Vagina (tissue), 2 donors: ENCODE data around the gene BAHD1.

Experiments
- CTCF ChIP-seq, 3 experiments: fragments of 450-650 bp in 2 of 3; fragments of 200-600 bp in 1 of 3; sonication (generic) in 1 of 3; IDR thresholded peaks; one replicate each; pipeline ENCODE4 v1.5.1; 2017 to 2019; ENCODE audit warnings: antibody characterized with exemption in 3 of 3, mild to moderate bottlenecking in 2 of 3, moderate library complexity in 2 of 3
- POLR2A ChIP-seq, 2 donors: fragments of 450-650 bp; IDR thresholded peaks; one replicate each; pipeline ENCODE4 v1.6.1; 2017; ENCODE audit warnings: antibody characterized with exemption in 2 of 2, mild to moderate bottlenecking in 2 of 2, moderate library complexity in 2 of 2
- POLR2AphosphoS5 ChIP-seq, 2 donors: sonication (generic); formaldehyde crosslinking; IDR thresholded peaks; one replicate each; pipeline ENCODE4 v1.9.0; 2017; ENCODE audit warnings: antibody characterized with exemption in 2 of 2, mild to moderate bottlenecking in 2 of 2, low read depth in 1 of 2; ENCODE audit not compliant: insufficient read depth in 1 of 2

GRCh38 chr15:40414816-40415215, 25.9 kb upstream of the BAHD1 start:
- TF ChIP-seq POLR2A (IDR thresholded peaks at IDR 0.05): no peak
- TF ChIP-seq CTCF (IDR thresholded peaks at IDR 0.05): no peak
- TF ChIP-seq POLR2AphosphoS5 (IDR thresholded peaks at IDR 0.05; ENCODE audit: insufficient read depth in 1 of 2, low read depth in 1 of 2): no peak
